ENCODE data around the gene BUB1. TPM values are rescaled to one million over a fixed set of nuclear protein-coding genes. Genes with fewer than 3 reads are reported as not detected.

BUB1 gene
- total RNA-seq, 4 donors from 2014 or later, result 1.2 to 7.7 (median 3.2) TPM

GRCh38 chr2:110664135-110664534 is 13.7 kb downstream of the BUB1 start:
- 96% methylated on average over 2 of the region's 2 CpGs for WGBS
- TF ChIP-seq POLR2A (IDR thresholded peaks at IDR 0.05) (no peak), POLR2AphosphoS5 (IDR thresholded peaks at IDR 0.05) (no peak), EP300 (IDR thresholded peaks at IDR 0.05) (no peak)
- TF ChIP-seq, protein P1, sequence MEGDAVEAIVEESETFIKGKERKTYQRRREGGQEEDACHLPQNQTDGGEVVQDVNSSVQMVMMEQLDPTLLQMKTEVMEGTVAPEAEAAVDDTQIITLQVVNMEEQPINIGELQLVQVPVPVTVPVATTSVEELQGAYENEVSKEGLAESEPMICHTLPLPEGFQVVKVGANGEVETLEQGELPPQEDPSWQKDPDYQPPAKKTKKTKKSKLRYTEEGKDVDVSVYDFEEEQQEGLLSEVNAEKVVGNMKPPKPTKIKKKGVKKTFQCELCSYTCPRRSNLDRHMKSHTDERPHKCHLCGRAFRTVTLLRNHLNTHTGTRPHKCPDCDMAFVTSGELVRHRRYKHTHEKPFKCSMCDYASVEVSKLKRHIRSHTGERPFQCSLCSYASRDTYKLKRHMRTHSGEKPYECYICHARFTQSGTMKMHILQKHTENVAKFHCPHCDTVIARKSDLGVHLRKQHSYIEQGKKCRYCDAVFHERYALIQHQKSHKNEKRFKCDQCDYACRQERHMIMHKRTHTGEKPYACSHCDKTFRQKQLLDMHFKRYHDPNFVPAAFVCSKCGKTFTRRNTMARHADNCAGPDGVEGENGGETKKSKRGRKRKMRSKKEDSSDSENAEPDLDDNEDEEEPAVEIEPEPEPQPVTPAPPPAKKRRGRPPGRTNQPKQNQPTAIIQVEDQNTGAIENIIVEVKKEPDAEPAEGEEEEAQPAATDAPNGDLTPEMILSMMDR (IDR thresholded peaks at IDR 0.05), result no peak

DNA sequence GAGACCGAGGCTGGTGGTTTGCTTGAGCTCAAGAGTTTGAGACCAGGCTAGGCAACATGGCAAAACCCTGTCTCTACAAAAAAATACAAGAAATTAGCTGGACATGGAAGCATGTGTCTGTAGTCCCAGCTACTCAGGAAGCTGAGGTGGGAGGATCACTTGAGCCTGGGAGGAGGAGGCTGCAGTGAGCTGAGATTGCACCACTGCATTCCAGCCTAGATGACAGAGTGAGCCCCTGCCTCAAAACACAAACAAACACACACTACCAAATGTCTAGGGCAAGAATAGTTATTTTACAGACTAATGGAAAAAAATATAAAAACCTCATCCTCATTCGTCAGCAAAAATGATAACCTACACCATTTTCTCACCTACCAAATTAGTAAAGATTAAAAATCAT is 15.3 kb downstream of the BUB1 start:
- 92% methylated on average over 2 of the region's 2 CpGs for WGBS
- no peaks in the 10 kb centered on the region for H3K27me3 ChIP-seq

More at GRCh38 chr2:110664135-110664534, 13.7 kb downstream of the BUB1 start:
- Histone ChIP-seq H3K27me3 (no peaks in the 10 kb centered on the region), H3K4me3 (no peak overlapping the region), H3K4me1 (no peaks in the 10 kb centered on the region), H3K36me3 (no peaks in the 10 kb centered on the region), H3K9me3 (no peaks in the 10 kb centered on the region), H3K27ac (no peak overlapping the region)
- DNase-seq (ENCODE audit: low spot score in 2 of 2), result no peak

GRCh38 chr2:110660558-110660957 is 17.3 kb downstream of the BUB1 start:
- WGBS, result 96% methylated on average over 3 of the region's 3 CpGs
- Histone ChIP-seq H3K36me3 (no peaks in the 10 kb centered on the region), H3K27me3 (no peaks in the 10 kb centered on the region), H3K4me1 (no peaks in the 10 kb centered on the region), H3K9me3 (no peaks in the 10 kb centered on the region), H3K4me3 (no peak overlapping the region), H3K27ac (no peak overlapping the region)
- TF ChIP-seq POLR2A (IDR thresholded peaks at IDR 0.05), result no peak
- no peak for TF ChIP-seq POLR2AphosphoS5 (IDR thresholded peaks at IDR 0.05)
- no peak for TF ChIP-seq EP300 (IDR thresholded peaks at IDR 0.05)
- TF ChIP-seq, protein P1 (IDR thresholded peaks at IDR 0.05), result no peak
- DNase-seq (ENCODE audit: low spot score in 2 of 2), result no peak

More for the DNA sequence above, 15.3 kb downstream of the BUB1 start:
- TF ChIP-seq, protein P1 (IDR thresholded peaks at IDR 0.05), result no peak
- TF ChIP-seq EP300 (IDR thresholded peaks at IDR 0.05) (no peak), POLR2A (IDR thresholded peaks at IDR 0.05) (no peak), POLR2AphosphoS5 (IDR thresholded peaks at IDR 0.05) (no peak)
- H3K27ac ChIP-seq, result no peak overlapping the region
- H3K4me3 ChIP-seq, result no peak overlapping the region
- DNase-seq (ENCODE audit: low spot score in 2 of 2), result no peak
- H3K4me1 ChIP-seq, result no peaks in the 10 kb centered on the region
- H3K9me3 ChIP-seq, result no peaks in the 10 kb centered on the region
- no peaks in the 10 kb centered on the region for H3K36me3 ChIP-seq

DNA sequence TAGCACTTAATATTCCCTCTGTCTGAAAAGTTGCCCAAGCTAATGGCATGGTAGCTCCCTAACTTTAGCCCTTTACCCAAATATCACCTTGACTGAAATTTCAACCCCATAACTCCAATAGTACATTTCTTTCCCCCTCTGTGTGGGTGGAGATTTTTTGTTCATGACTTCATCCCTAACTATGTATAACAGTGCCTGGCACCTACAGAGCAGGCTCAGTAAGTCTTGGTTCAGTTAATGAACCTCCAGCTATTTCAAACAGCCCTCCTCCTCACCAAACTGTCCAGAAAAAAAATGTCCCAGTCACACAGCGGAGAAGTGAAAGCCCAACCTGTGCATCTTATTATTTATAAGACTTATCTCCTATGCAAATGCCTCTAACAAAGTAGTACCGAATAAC is 18.6 kb downstream of the BUB1 start:
- no peak for DNase-seq (ENCODE audit: low spot score in 2 of 2)
- Histone ChIP-seq H3K27me3 (no peaks in the 10 kb centered on the region), H3K9me3 (no peaks in the 10 kb centered on the region), H3K27ac (no peak overlapping the region), H3K4me1 (no peaks in the 10 kb centered on the region), H3K36me3 (no peaks in the 10 kb centered on the region), H3K4me3 (no peak overlapping the region)
- 99% methylated on average over 2 of the region's 2 CpGs for WGBS
- TF ChIP-seq POLR2A (IDR thresholded peaks at IDR 0.05) (no peak), POLR2AphosphoS5 (IDR thresholded peaks at IDR 0.05) (no peak), EP300 (IDR thresholded peaks at IDR 0.05) (no peak)
- TF ChIP-seq, protein P1 (IDR thresholded peaks at IDR 0.05), result no peak

GRCh38 chr2:110657724-110658305 is 20.0 kb downstream of the BUB1 start:
- TF ChIP-seq POLR2A (IDR thresholded peaks at IDR 0.05) (no peak), EP300 (IDR thresholded peaks at IDR 0.05) (no peak), POLR2AphosphoS5 (IDR thresholded peaks at IDR 0.05) (no peak)
- TF ChIP-seq, protein P1 (IDR thresholded peaks at IDR 0.05), result no peak
- H3K9me3 ChIP-seq, result no peaks in the 10 kb centered on the region
- H3K4me1 ChIP-seq, result no peaks in the 10 kb centered on the region
- no peak overlapping the region for H3K4me3 ChIP-seq
- no peak overlapping the region for H3K27ac ChIP-seq
- H3K36me3 ChIP-seq, result no peaks in the 10 kb centered on the region
- DNase-seq (ENCODE audit: low spot score in 2 of 2), result no peak
- no peaks in the 10 kb centered on the region for H3K27me3 ChIP-seq
- WGBS, result 78% methylated on average over 3 of the region's 3 CpGs
